IMR-90 (cell line): ENCODE data around the gene PKHD1. TPM values are rescaled to one million over a fixed set of nuclear protein-coding genes. Genes with fewer than 3 reads are reported as not detected.

Experiments
- ATAC-seq: fragments of 200-7000 bp; cut with Tn5 transposase; 2 replicates; pipeline ENCODE4 v1.9.1; 2020; ENCODE audit warnings: low read depth, mild to moderate bottlenecking, moderate library complexity
- BruUV-seq: library from RNA; stranded (reverse); fragments of 400-500 nt; replicated peaks from 2 replicates; lab custom pipeline; 2021; lab: Mats Ljungman, UMichigan
- CTCF ChIA-PET: fragments of 300-600 bp; formaldehyde crosslinking; extraction: SDS; loops from one replicate; lab custom pipeline; 2021; ENCODE audit warnings: antibody characterized with exemption; lab: Yijun Ruan, JAX
- POLR2A ChIA-PET: fragments of 300-600 bp; sonication (Branson Sonifier 250); formaldehyde crosslinking; loops from one replicate; lab custom pipeline; 2022; ENCODE audit warnings: antibody characterized with exemption; ENCODE audit not compliant: unreplicated experiment; lab: Charles Lee
- DNase-seq: peaks from one replicate; pipeline ENCODE4 v3.0.0; 2013
- H2AFZ ChIP-seq: replicated peaks from 2 replicates; pipeline ENCODE3; 2013; ENCODE audit warnings: low read length, mild to moderate bottlenecking; ENCODE audit not compliant: poor library complexity
- H2AK5ac ChIP-seq: 2 replicates; pipeline ENCODE4 v1.6.1; 2013; ENCODE audit warnings: low read depth, low read length, inconsistent platforms
- H2AK9ac ChIP-seq: replicated peaks from 2 replicates; pipeline ENCODE3; 2013; ENCODE audit warnings: mild to moderate bottlenecking, low read depth, low read length, moderate library complexity; ENCODE audit not compliant: poor library complexity
- H2BK120ac ChIP-seq: 2 replicates; pipeline ENCODE4 v1.6.1; 2013; ENCODE audit warnings: low read depth, low read length, inconsistent platforms
- H2BK15ac ChIP-seq: 3 replicates; pipeline ENCODE4 v1.6.1; 2013; ENCODE audit warnings: low read depth, low read length, inconsistent platforms
- H2BK20ac ChIP-seq: 2 replicates; pipeline ENCODE4 v1.6.1; 2013; ENCODE audit warnings: low read depth, mild to moderate bottlenecking, inconsistent platforms, low read length, moderate library complexity
- H2BK5ac ChIP-seq: 2 replicates; pipeline ENCODE4 v1.6.1; 2013; ENCODE audit warnings: mild to moderate bottlenecking, low read depth, low read length, inconsistent platforms; ENCODE audit not compliant: poor library complexity, severe bottlenecking
- H3K14ac ChIP-seq: replicated peaks from 2 replicates; pipeline ENCODE4 v1.6.1; 2013; ENCODE audit warnings: low read depth, low read length, inconsistent platforms
- H3K18ac ChIP-seq: 2 replicates; pipeline ENCODE4 v1.6.1; 2013; ENCODE audit warnings: low read depth, low read length, control low read depth
- H3K23ac ChIP-seq: 2 replicates; pipeline ENCODE4 v1.6.1; 2013; ENCODE audit warnings: low read depth, low read length, inconsistent platforms
- H3K27ac ChIP-seq: 2 replicates; pipeline ENCODE4 v1.5.1; 2013; ENCODE audit warnings: mild to moderate bottlenecking, control low read depth, low read length; ENCODE audit not compliant: insufficient read depth
- H3K27me3 ChIP-seq: 2 replicates; pipeline ENCODE4 v1.6.1; 2013; ENCODE audit warnings: low read length; ENCODE audit not compliant: control insufficient read depth, insufficient read depth
- H3K36me3 ChIP-seq: 2 replicates; pipeline ENCODE4 v1.6.1; 2013; ENCODE audit warnings: low read length, mixed read lengths; ENCODE audit not compliant: control insufficient read depth, insufficient read depth
- H3K4ac ChIP-seq: 2 replicates; pipeline ENCODE4 v1.6.1; 2013; ENCODE audit warnings: low read depth, low read length, inconsistent platforms
- H3K4me1 ChIP-seq: 2 replicates; pipeline ENCODE4 v1.6.1; 2013; ENCODE audit warnings: low read length, mixed read lengths; ENCODE audit not compliant: control insufficient read depth, insufficient read depth
- H3K4me2 ChIP-seq: 2 replicates; pipeline ENCODE4 v1.6.1; 2013; ENCODE audit warnings: low read depth, mild to moderate bottlenecking, control low read depth, low read length, moderate library complexity
- H3K4me3 ChIP-seq: 2 replicates; pipeline ENCODE4 v1.5.1; 2013; ENCODE audit warnings: low read depth, mild to moderate bottlenecking, control low read depth, low read length, moderate library complexity; ENCODE audit not compliant: insufficient read depth
- H3K56ac ChIP-seq: 2 replicates; pipeline ENCODE4 v1.6.1; 2013; ENCODE audit warnings: low read length, inconsistent platforms; ENCODE audit not compliant: insufficient read depth; ENCODE audit errors: extremely low read depth
- H3K79me1 ChIP-seq, 2 experiments: 2 replicates each; pipeline ENCODE4 v1.6.1; 2013; ENCODE audit warnings: low read length in 2 of 2, inconsistent platforms in 1 of 2, low read depth in 1 of 2
- H3K9ac ChIP-seq: 2 replicates; pipeline ENCODE4 v1.6.1; 2013; ENCODE audit warnings: low read depth, low read length, control low read depth
- H3K9me1 ChIP-seq: 2 replicates; pipeline ENCODE4 v1.6.1; 2013; ENCODE audit warnings: low read length, inconsistent platforms; ENCODE audit not compliant: insufficient read depth
- H3K9me3 ChIP-seq: 2 replicates; pipeline ENCODE4 v1.6.1; 2013; ENCODE audit warnings: low read length; ENCODE audit not compliant: control insufficient read depth, insufficient read depth
- H4K20me1 ChIP-seq: 2 replicates; pipeline ENCODE4 v1.6.1; 2013; ENCODE audit warnings: low read length, inconsistent platforms; ENCODE audit not compliant: insufficient read depth
- H4K5ac ChIP-seq: 2 replicates; pipeline ENCODE4 v1.6.1; 2013; ENCODE audit warnings: mild to moderate bottlenecking, low read depth, low read length, control low read depth
- H4K8ac ChIP-seq, 2 experiments: 2 replicates each; pipeline ENCODE4 v1.6.1; 2013; ENCODE audit warnings: low read depth in 2 of 2, low read length in 2 of 2, control low read depth in 1 of 2, inconsistent platforms in 1 of 2
- H4K91ac ChIP-seq: 2 replicates; pipeline ENCODE4 v1.6.1; 2013; ENCODE audit warnings: low read depth, low read length, inconsistent platforms; ENCODE audit not compliant: insufficient read depth
- BHLHE40 ChIP-seq: fragments of 150-350 bp; IDR thresholded peaks from 2 replicates; pipeline ENCODE4 v1.6.1; 2016; ENCODE audit warnings: mild to moderate bottlenecking, low read depth, low read length
- CEBPB ChIP-seq: IDR thresholded peaks from 2 replicates; pipeline ENCODE4 v1.6.1; 2012; ENCODE audit warnings: low read depth, low read length, improper control_type of control experiment
- CHD1 ChIP-seq: IDR thresholded peaks from 2 replicates; pipeline ENCODE4 v1.6.1; 2012; ENCODE audit warnings: low read depth, low read length, improper control_type of control experiment
- CTCF ChIP-seq: conservative IDR thresholded peaks from 2 replicates; pipeline ENCODE4 v1.5.1; 2012; ENCODE audit warnings: mild to moderate bottlenecking, low read depth, low read length, improper control_type of control experiment
- ELK1 ChIP-seq: fragments of 150-350 bp; IDR thresholded peaks from 2 replicates; pipeline ENCODE4 v1.6.1; 2016; ENCODE audit warnings: low read depth, mild to moderate bottlenecking, low read length, moderate library complexity, borderline replicate concordance
- FOS ChIP-seq: fragments of 150-350 bp; IDR thresholded peaks from 2 replicates; pipeline ENCODE4 v1.6.1; 2016; ENCODE audit warnings: low read depth, low read length
- MAFK ChIP-seq: IDR thresholded peaks from 2 replicates; pipeline ENCODE4 v1.6.1; 2012; ENCODE audit warnings: low read depth, low read length, improper control_type of control experiment
- MAZ ChIP-seq: IDR thresholded peaks from 2 replicates; pipeline ENCODE4 v1.6.1; 2012; ENCODE audit warnings: low read depth, mild to moderate bottlenecking, low read length, improper control_type of control experiment, moderate library complexity, borderline replicate concordance
- MXI1 ChIP-seq: IDR thresholded peaks from 2 replicates; pipeline ENCODE4 v1.6.1; 2012; ENCODE audit warnings: low read depth, mild to moderate bottlenecking, low read length, moderate library complexity, borderline replicate concordance
- NFE2L2 ChIP-seq: fragments of 150-350 bp; IDR thresholded peaks from 2 replicates; pipeline ENCODE4 v1.6.1; 2016; ENCODE audit warnings: low read depth, mild to moderate bottlenecking, low read length
- POLR2A ChIP-seq: IDR thresholded peaks from 2 replicates; pipeline ENCODE4 v1.6.1; 2012; ENCODE audit warnings: mild to moderate bottlenecking, low read depth, low read length
- RAD21 ChIP-seq: IDR thresholded peaks from 2 replicates; pipeline ENCODE4 v1.6.1; 2012; ENCODE audit warnings: low read length, improper control_type of control experiment
- RCOR1 ChIP-seq: IDR thresholded peaks from 2 replicates; pipeline ENCODE4 v1.6.1; 2012; ENCODE audit warnings: mild to moderate bottlenecking, low read length, improper control_type of control experiment; ENCODE audit not compliant: insufficient replicate concordance
- RFX5 ChIP-seq: IDR thresholded peaks from 2 replicates; pipeline ENCODE4 v1.8.0; 2012; ENCODE audit warnings: low read depth, mild to moderate bottlenecking, low read length, moderate library complexity
- SMC3 ChIP-seq: fragments of 150-350 bp; IDR thresholded peaks from 2 replicates; pipeline ENCODE4 v1.6.1; 2016; ENCODE audit warnings: low read depth, mild to moderate bottlenecking, antibody characterized with exemption, low read length, moderate library complexity
- USF2 ChIP-seq: fragments of 150-350 bp; IDR thresholded peaks from 2 replicates; pipeline ENCODE4 v1.6.1; 2017; ENCODE audit warnings: mild to moderate bottlenecking, antibody characterized with exemption, low read length, low read depth
- WGBS, 2 experiments: methylation state at CpG; one replicate each; pipeline versions ENCODE4 v1.1.5 to v1.1.7; 2013; ENCODE audit warnings: missing lambda C conversion rate in 2 of 2; ENCODE audit not compliant: insufficient read length in 1 of 2; ENCODE audit errors: extremely low coverage in 2 of 2; 5-methylcytosine and 5-hydroxymethylcytosine counted together
- dilution Hi-C: fragments of 300-500 bp; cut with HindIII; formaldehyde crosslinking; loops from one replicate; pipeline ENCODE4 v1.14.3; 2018; ENCODE audit warnings: low sequenced_read_pairs; ENCODE audit not compliant: unreplicated experiment
- in situ Hi-C: fragments of 300-500 bp; cut with MboI; formaldehyde crosslinking; loops from 3 replicates; pipeline ENCODE4 v1.14.3; 2019; ENCODE audit warnings: low sequenced_read_pairs, inconsistent platforms, mixed read lengths
- intact Hi-C: fragments of 100-400 bp; cut with micrococcal nuclease; formaldehyde crosslinking; loops from 2 replicates; pipeline ENCODE4 v1.10.0; 2022
- polyA plus RNA-seq, 3 experiments: library from polyadenylated mRNA; depleted of rRNA; stranded (reverse); fragments of >200 nt; gene quantifications; 2 replicates each; pipeline ENCODE4 v1.2.3, GENCODE V29; 2012; ENCODE audit warnings: low replicate concordance in 1 of 3
- total RNA-seq: library from RNA; depleted of rRNA; stranded (reverse); fragments of >200 nt; gene quantifications from 2 replicates; pipeline ENCODE4 v1.2.3, GENCODE V29; 2012

The PKHD1 gene
- total and polyA plus RNA-seq, 2 of the 4 experiments (the other 2 are of a cell fraction) = not detected

- dilution Hi-C loops = no loop called here
- Histone ChIP-seq H2AK9ac (no peak overlapping the region), H3K79me1 (no peaks in the 10 kb centered on the region), H4K8ac (no peak overlapping the region), H3K14ac (no peak overlapping the region), H4K5ac (no peak overlapping the region), H3K18ac (no peak overlapping the region), H3K9me1 (no peaks in the 10 kb centered on the region), H3K4me3 (no peak overlapping the region), H3K4ac (no peak overlapping the region), H2AK5ac (no peak overlapping the region), H3K56ac (no peak overlapping the region), H4K20me1 (no peaks in the 10 kb centered on the region), H2BK20ac (no peak overlapping the region), H4K91ac (no peak overlapping the region), H3K4me2 (no peak overlapping the region), H2BK15ac (no peak overlapping the region), H2BK5ac (peak overlapping the region; percentile 19), H3K4me1 (no peaks in the 10 kb centered on the region), H3K9me3 (no peaks in the 10 kb centered on the region), H3K27ac (no peak overlapping the region), H3K23ac (no peak overlapping the region), H2BK120ac (no peak overlapping the region), H3K9ac (no peak overlapping the region), H3K36me3 (no peaks in the 10 kb centered on the region), H3K27me3 (no peaks in the 10 kb centered on the region; the same call in 1 of the 2 replicates), H2AFZ (no peak overlapping the region)
- CTCF ChIA-PET = no interaction called here
- POLR2A ChIA-PET = no interaction called here
- no peak for ATAC-seq
- WGBS, 2 experiments = no CpG with 5 or more reads among the region's 1 CpG
- no peak for DNase-seq
- in situ Hi-C loops = loop anchor here (10.0 to 25.0 kb wide), 2 partner anchors 160 to 1202 kb away; partner anchors contain the start of gene TFAP2B
- TF ChIP-seq CTCF (no peak), BHLHE40 (no peak), CEBPB (no peak), RCOR1 (no peak), RAD21 (no peak), CHD1 (no peak), MAFK (no peak), POLR2A (no peak), FOS (no peak), ELK1 (no peak), USF2 (no peak), MAZ (no peak), RFX5 (no peak), NFE2L2 (no peak), SMC3 (no peak), MXI1 (no peak)
- no TSS peak for BruUV-seq
- intact Hi-C loops = no loop called here
These were observed 73.0 kb downstream of the PKHD1 start for GRCh38 chr6:52014391-52014790.
